Hypothalamus (tissue), 51 donors: ENCODE results near the gene SCGB1D4.

Source experiments
- DNase-seq, 51 donors: peaks; one replicate each; lab custom pipeline; 2025; lab: John Stamatoyannopoulos, UW

Gene SCGB1D4

GRCh38 chr11:62280452-62280851, 18.4 kb downstream of the SCGB1D4 start:
- DNase-seq = no peak

GRCh38 chr11:62273789-62274275, 25.0 kb downstream of the SCGB1D4 start:
- no peak for DNase-seq

- no peak for DNase-seq
Observed at GRCh38 chr11:62273284-62273683, 25.6 kb downstream of the SCGB1D4 start.

- DNase-seq = no peak
Observed at GRCh38 chr11:62269654-62270278, 29.1 kb downstream of the SCGB1D4 start, which contains the start of gene SCGB2A2. Gene SCGB2A2, plus strand, starts transcription at chr11:62270158. Its CDS starts 59 bp downstream, at chr11:62270217.

GRCh38 chr11:62267576-62267975, 31.3 kb downstream of the SCGB1D4 start:
- DNase-seq = no peak

- DNase-seq = no peak
Observed at GRCh38 chr11:62267050-62267449, 31.8 kb downstream of the SCGB1D4 start.

- DNase-seq = no peak
Observed at GRCh38 chr11:62266558-62266957, 32.3 kb downstream of the SCGB1D4 start.

GRCh38 chr11:62264004-62264403, 34.9 kb downstream of the SCGB1D4 start:
- no peak for DNase-seq

GRCh38 chr11:62260261-62260953, 38.5 kb downstream of the SCGB1D4 start:
- DNase-seq = no peak

- no peak for DNase-seq
Observed at GRCh38 chr11:62256281-62256680, 42.6 kb downstream of the SCGB1D4 start.

- DNase-seq = no peak
Observed at GRCh38 chr11:62253999-62254542, 44.8 kb downstream of the SCGB1D4 start.

GRCh38 chr11:62251698-62252097, 47.2 kb downstream of the SCGB1D4 start:
- DNase-seq = no peak
